ENCODE measurements around the gene FAM120A. TPM values are rescaled to one million over a fixed set of nuclear protein-coding genes. Genes with fewer than 3 reads are reported as not detected.

The FAM120A gene
- total and polyA plus RNA-seq, 2 of the 13 experiments (the other 11 are each of a cell fraction or from before 2014, with no cell fraction given): 41.3 to 44.4 TPM

GRCh38 chr9:93436218-93436617 lies 15.3 kb upstream of the FAM120A start:
- CTCF ChIA-PET (ENCODE audit: low intra/inter-chr PET ratio, low total read pairs): no interaction called here
- H3K27ac ChIP-seq (ENCODE audit: extremely low read length, insufficient read depth, low read length): no peak overlapping the region
- WGBS (ENCODE audit: low lambda C conversion rate): 75% methylated on average over 6 of the region's 6 CpGs
- no peak for DNase-seq (ENCODE audit: low spot score)
- intact Hi-C loops (cut with micrococcal nuclease; ENCODE audit: unreplicated experiment): no loop called here
- H3K4me1 ChIP-seq (ENCODE audit: insufficient read depth, low read length): peaks cover 11% of the 10 kb centered on the region
- H2AFZ ChIP-seq (ENCODE audit: low read length): no peak overlapping the region
- H3K9ac ChIP-seq (ENCODE audit: insufficient read depth, low read depth, low read length): no peak overlapping the region
- FAIRE-seq: no peak
- ATAC-seq: no peak
- H3K4me3 ChIP-seq (replicated peaks in 1 of 3; ENCODE audit: insufficient read depth in 1 of 3, low read depth in 2 of 3, low read length in 3 of 3): no peak overlapping the region
- POLR2A ChIA-PET: no interaction called here
- no peaks in the 10 kb centered on the region for H3K9me3 ChIP-seq (ENCODE audit: low read length)
- no TSS peak for BruUV-seq (replicated peaks)
- no peaks in the 10 kb centered on the region for H4K20me1 ChIP-seq (ENCODE audit: insufficient read depth, low read length)
- TF ChIP-seq SRF (IDR thresholded peaks at IDR 0.05; ENCODE audit: low read depth, low read length) (0 out of 2 replicates have a peak, but pooled peaks have one; percentile 43), PRPF4 (IDR thresholded peaks at IDR 0.05; ENCODE audit: low read depth, low read length, poor library complexity, severe bottlenecking) (no peak)
- in situ Hi-C loops (cut with HindIII; ENCODE audit: extremely low pct_ligation_motif_present, low pct_unique_long_range_greater_than_20kb): loop anchor here (25.0 kb wide), 1 partner anchor 274 kb away; no protein-coding TSS in a partner anchor
- no peaks in the 10 kb centered on the region for H3K27me3 ChIP-seq (ENCODE audit: control insufficient read depth in 1 of 2, insufficient read depth in 2 of 2, low read length in 2 of 2)
- no peak overlapping the region for H3K4me2 ChIP-seq (ENCODE audit: low read depth, low read length)
- H3K79me2 ChIP-seq (ENCODE audit: insufficient read depth, low read length): no peaks in the 10 kb centered on the region
- no peaks in the 10 kb centered on the region for H3K36me3 ChIP-seq (replicated peaks in 1 of 2; ENCODE audit: control insufficient read depth in 1 of 2, insufficient read depth in 2 of 2, low read length in 2 of 2)

- CTCF ChIA-PET (ENCODE audit: low intra/inter-chr PET ratio, low total read pairs): no interaction called here
- FAIRE-seq: no peak
- POLR2A ChIA-PET: no interaction called here
- DNase-seq (ENCODE audit: low spot score): no peak
- Histone ChIP-seq H3K36me3 (replicated peaks in 1 of 2; ENCODE audit: control insufficient read depth in 1 of 2, insufficient read depth in 2 of 2, low read length in 2 of 2) (no peaks in the 10 kb centered on the region), H3K4me2 (ENCODE audit: low read depth, low read length) (no peak overlapping the region), H2AFZ (ENCODE audit: low read length) (peak overlapping the region; percentile 3), H3K9me3 (ENCODE audit: low read length) (no peaks in the 10 kb centered on the region), H3K4me1 (ENCODE audit: insufficient read depth, low read length) (peaks cover 5% of the 10 kb centered on the region), H3K79me2 (ENCODE audit: insufficient read depth, low read length) (no peaks in the 10 kb centered on the region), H3K27ac (ENCODE audit: extremely low read length, insufficient read depth, low read length) (no peak overlapping the region), H3K4me3 (replicated peaks in 1 of 3; ENCODE audit: insufficient read depth in 1 of 3, low read depth in 2 of 3, low read length in 3 of 3) (no peak overlapping the region), H4K20me1 (ENCODE audit: insufficient read depth, low read length) (no peaks in the 10 kb centered on the region), H3K9ac (ENCODE audit: insufficient read depth, low read depth, low read length) (no peak overlapping the region), H3K27me3 (ENCODE audit: control insufficient read depth in 1 of 2, insufficient read depth in 2 of 2, low read length in 2 of 2) (no peaks in the 10 kb centered on the region)
- TF ChIP-seq ZNF83 (CRISPR knock-in tag; IDR thresholded peaks at IDR 0.05; ENCODE audit: borderline replicate concordance) (no peak), TSC22D2 (CRISPR knock-in tag; IDR thresholded peaks at IDR 0.05; ENCODE audit: borderline replicate concordance) (no peak), MAFK (conservative IDR thresholded peaks at IDR 0.05 in 1 of 2, IDR thresholded peaks at IDR 0.05 in 1 of 2; ENCODE audit: low read length in 2 of 2) (peak in 1 of 2 experiments; percentile 60; a peak in 2 of 4 replicates), FOXC1 (CRISPR knock-in tag; IDR thresholded peaks at IDR 0.05; ENCODE audit: borderline replicate concordance) (no peak), ZNF710 (CRISPR knock-in tag; IDR thresholded peaks at IDR 0.05; ENCODE audit: borderline replicate concordance) (no peak), ZNF691 (CRISPR knock-in tag; IDR thresholded peaks at IDR 0.05; ENCODE audit: borderline replicate concordance, low read depth) (no peak), FOXM1 (CRISPR knock-in tag; IDR thresholded peaks at IDR 0.05) (no peak), IKZF1 (IDR thresholded peaks at IDR 0.05) (no peak)
- BruUV-seq (replicated peaks): no TSS peak
- in situ Hi-C loops (cut with HindIII; ENCODE audit: extremely low pct_ligation_motif_present, low pct_unique_long_range_greater_than_20kb): loop anchor here (25.0 kb wide), 1 partner anchor 275 kb away; no protein-coding TSS in a partner anchor
- 96% methylated on average over 7 of the region's 7 CpGs for WGBS (ENCODE audit: low lambda C conversion rate)
- intact Hi-C loops (cut with micrococcal nuclease; ENCODE audit: unreplicated experiment): no loop called here
- ATAC-seq: no peak
Measured at GRCh38 chr9:93436655-93437407, 14.7 kb upstream of the FAM120A start.

All from HepG2 (cell line).